ENCODE measurements around the gene DSCAML1.

GRCh38 chr11:117444256-117444655, 352.8 kb downstream of the DSCAML1 start:
- TF ChIP-seq EZH2phosphoT487 (IDR thresholded peaks at IDR 0.05; ENCODE audit: insufficient read depth, low read depth) (no peak), EZH2 (IDR thresholded peaks at IDR 0.05; ENCODE audit: insufficient read depth, poor library complexity, severe bottlenecking) (no peak)
